K562 (cell line): Measurements from ENCODE around the gene ITSN1. TPM values are rescaled to one million over a fixed set of nuclear protein-coding genes. Genes with fewer than 3 reads are reported as not detected.

Experiments
- CTCF ChIP-seq, 3 experiments: IDR thresholded peaks in 2 of 3; conservative IDR thresholded peaks in 1 of 3; 2 replicates each; pipeline ENCODE4 v1.5.1; 2011 to 2012; ENCODE audit warnings: low read length in 3 of 3, mild to moderate bottlenecking in 3 of 3, control low read depth in 2 of 3, improper control_type of control experiment in 1 of 3, inconsistent platforms in 1 of 3, low read depth in 1 of 3, mixed read lengths in 1 of 3, moderate library complexity in 1 of 3; ENCODE audit not compliant: insufficient read depth in 2 of 3
- FOXM1 ChIP-seq, 2 experiments: fragments of 450-650 bp in 1 of 2; sonication (generic) in 1 of 2; formaldehyde crosslinking in 1 of 2; IDR thresholded peaks; 2 replicates each; pipeline versions ENCODE4 v1.6.1 to v1.9.0; 2017 to 2022; ENCODE audit warnings: low read depth in 2 of 2, mild to moderate bottlenecking in 2 of 2, missing genetic modification reagents in 1 of 2, moderate library complexity in 1 of 2
- RBM14 ChIP-seq: fragments of 200-400 bp; formaldehyde crosslinking; IDR thresholded peaks from 2 replicates; pipeline ENCODE4 v1.6.1; 2018; ENCODE audit warnings: low read depth, mild to moderate bottlenecking, low read length, moderate library complexity, borderline replicate concordance; ENCODE audit not compliant: insufficient read depth
- polyA plus RNA-seq, 8 experiments: library from polyadenylated mRNA; depleted of rRNA in 4 of 8; stranded (reverse) in 5 of 8; unstranded in 3 of 8; fragments of >200 nt; fragmentation: Nextera tagmentation in 2 of 8; fragmentation: Illumina TruSeq in 1 of 8; extraction: Ambion mirVana in 2 of 8; extraction: Trizol in 1 of 8; gene quantifications; 2 replicates each; pipeline versions ENCODE4 v1.2.1 to v1.2.3, GENCODE V29; 2011 to 2014; ENCODE audit warnings: inconsistent platforms in 1 of 8, missing spikeins in 1 of 8
- total RNA-seq, 7 experiments: library from RNA; depleted of rRNA in 6 of 7; stranded (reverse); fragments of >200 nt in 6 of 7; fragmentation: Illumina TruSeq in 2 of 7; extraction: Trizol in 2 of 7; gene quantifications; 2 replicates each; pipeline versions ENCODE4 v1.2.1 to v1.2.3, GENCODE V29; 2011 to 2021; ENCODE audit warnings: low replicate concordance in 1 of 7
- TF ChIP-seq, protein P1 (sequence below), 2 experiments: fragments of 450-650 bp; formaldehyde crosslinking in 1 of 2; IDR thresholded peaks; 2 replicates each; pipeline versions ENCODE4 v1.4.0 to v1.6.1; 2014 to 2020; ENCODE audit warnings: mild to moderate bottlenecking in 2 of 2, borderline replicate concordance in 1 of 2, low read depth in 1 of 2
- TF ChIP-seq, protein P2 (sequence below), 2 experiments: IDR thresholded peaks; 2 replicates each; pipeline ENCODE4 v1.6.1; 2011; ENCODE audit warnings: borderline replicate concordance in 1 of 2, control low read depth in 1 of 2, low read depth in 1 of 2, low read length in 1 of 2, mild to moderate bottlenecking in 1 of 2, mixed read lengths in 1 of 2, moderate library complexity in 1 of 2; ENCODE audit not compliant: insufficient read depth in 1 of 2, insufficient read length in 1 of 2, poor library complexity in 1 of 2, severe bottlenecking in 1 of 2; ENCODE audit errors: extremely low read depth in 1 of 2
- TF ChIP-seq, protein P3 (sequence below): fragments of 450-650 bp; IDR thresholded peaks from 2 replicates; pipeline ENCODE4 v1.6.1; 2016; ENCODE audit warnings: borderline replicate concordance

The ITSN1 gene
- total and polyA plus RNA-seq, 9 of the 15 experiments (the other 6 are each of a cell fraction or from before 2014, with no cell fraction given) = 1.1 to 12.6 (median 4.8) TPM

DNA sequence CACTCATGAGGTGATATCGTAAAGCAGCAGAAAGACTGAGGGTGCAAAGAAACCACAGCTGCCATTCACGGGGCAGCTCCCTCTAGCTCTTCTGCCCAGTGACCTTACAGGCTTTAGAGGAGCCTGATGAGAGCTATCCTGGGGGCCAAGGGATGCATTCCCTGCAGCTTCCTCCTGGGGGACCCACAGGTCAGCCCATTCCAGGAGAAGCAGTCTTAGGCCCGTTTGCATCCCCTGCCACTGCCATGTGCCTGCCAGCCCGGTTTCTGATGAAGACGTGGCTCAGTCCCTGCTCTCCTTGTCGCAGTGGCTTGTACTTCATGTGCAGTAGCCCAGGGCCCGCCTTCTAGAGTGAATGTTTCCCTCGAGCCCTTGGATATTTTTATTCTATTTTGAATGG, 250.6 kb downstream of the ITSN1 start (continued):
- TF ChIP-seq, protein P1, sequence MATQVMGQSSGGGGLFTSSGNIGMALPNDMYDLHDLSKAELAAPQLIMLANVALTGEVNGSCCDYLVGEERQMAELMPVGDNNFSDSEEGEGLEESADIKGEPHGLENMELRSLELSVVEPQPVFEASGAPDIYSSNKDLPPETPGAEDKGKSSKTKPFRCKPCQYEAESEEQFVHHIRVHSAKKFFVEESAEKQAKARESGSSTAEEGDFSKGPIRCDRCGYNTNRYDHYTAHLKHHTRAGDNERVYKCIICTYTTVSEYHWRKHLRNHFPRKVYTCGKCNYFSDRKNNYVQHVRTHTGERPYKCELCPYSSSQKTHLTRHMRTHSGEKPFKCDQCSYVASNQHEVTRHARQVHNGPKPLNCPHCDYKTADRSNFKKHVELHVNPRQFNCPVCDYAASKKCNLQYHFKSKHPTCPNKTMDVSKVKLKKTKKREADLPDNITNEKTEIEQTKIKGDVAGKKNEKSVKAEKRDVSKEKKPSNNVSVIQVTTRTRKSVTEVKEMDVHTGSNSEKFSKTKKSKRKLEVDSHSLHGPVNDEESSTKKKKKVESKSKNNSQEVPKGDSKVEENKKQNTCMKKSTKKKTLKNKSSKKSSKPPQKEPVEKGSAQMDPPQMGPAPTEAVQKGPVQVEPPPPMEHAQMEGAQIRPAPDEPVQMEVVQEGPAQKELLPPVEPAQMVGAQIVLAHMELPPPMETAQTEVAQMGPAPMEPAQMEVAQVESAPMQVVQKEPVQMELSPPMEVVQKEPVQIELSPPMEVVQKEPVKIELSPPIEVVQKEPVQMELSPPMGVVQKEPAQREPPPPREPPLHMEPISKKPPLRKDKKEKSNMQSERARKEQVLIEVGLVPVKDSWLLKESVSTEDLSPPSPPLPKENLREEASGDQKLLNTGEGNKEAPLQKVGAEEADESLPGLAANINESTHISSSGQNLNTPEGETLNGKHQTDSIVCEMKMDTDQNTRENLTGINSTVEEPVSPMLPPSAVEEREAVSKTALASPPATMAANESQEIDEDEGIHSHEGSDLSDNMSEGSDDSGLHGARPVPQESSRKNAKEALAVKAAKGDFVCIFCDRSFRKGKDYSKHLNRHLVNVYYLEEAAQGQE (IDR thresholded peaks at IDR 0.05; ENCODE audit: borderline replicate concordance) = 0 out of 2 replicates have a peak, but pooled peaks have one; percentile 17
- TF ChIP-seq, protein P1 (CRISPR knock-in tag; IDR thresholded peaks at IDR 0.05; ENCODE audit: low read depth) = no peak
- TF ChIP-seq, protein P2, sequence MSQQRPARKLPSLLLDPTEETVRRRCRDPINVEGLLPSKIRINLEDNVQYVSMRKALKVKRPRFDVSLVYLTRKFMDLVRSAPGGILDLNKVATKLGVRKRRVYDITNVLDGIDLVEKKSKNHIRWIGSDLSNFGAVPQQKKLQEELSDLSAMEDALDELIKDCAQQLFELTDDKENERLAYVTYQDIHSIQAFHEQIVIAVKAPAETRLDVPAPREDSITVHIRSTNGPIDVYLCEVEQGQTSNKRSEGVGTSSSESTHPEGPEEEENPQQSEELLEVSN (IDR thresholded peaks at IDR 0.05; ENCODE audit: borderline replicate concordance in 1 of 2, extremely low read depth in 1 of 2, insufficient read depth in 1 of 2, insufficient read length in 1 of 2, low read depth in 1 of 2, low read length in 1 of 2, poor library complexity in 1 of 2, severe bottlenecking in 1 of 2) = peak in 1 of 2 experiments; percentile 31
- TF ChIP-seq RBM14 (no peak), FOXM1 (IDR thresholded peaks at IDR 0.05; ENCODE audit: low read depth) (no peak), FOXM1 (CRISPR knock-in tag; IDR thresholded peaks at IDR 0.05; ENCODE audit: low read depth) (no peak), CTCF (IDR thresholded peaks at IDR 0.05 in 2 of 3, conservative IDR thresholded peaks at IDR 0.05 in 1 of 3; ENCODE audit: insufficient read depth in 2 of 3, low read depth in 1 of 3, low read length in 3 of 3) (peak; percentile 52 to 58 (median 56))
- TF ChIP-seq, protein P3, sequence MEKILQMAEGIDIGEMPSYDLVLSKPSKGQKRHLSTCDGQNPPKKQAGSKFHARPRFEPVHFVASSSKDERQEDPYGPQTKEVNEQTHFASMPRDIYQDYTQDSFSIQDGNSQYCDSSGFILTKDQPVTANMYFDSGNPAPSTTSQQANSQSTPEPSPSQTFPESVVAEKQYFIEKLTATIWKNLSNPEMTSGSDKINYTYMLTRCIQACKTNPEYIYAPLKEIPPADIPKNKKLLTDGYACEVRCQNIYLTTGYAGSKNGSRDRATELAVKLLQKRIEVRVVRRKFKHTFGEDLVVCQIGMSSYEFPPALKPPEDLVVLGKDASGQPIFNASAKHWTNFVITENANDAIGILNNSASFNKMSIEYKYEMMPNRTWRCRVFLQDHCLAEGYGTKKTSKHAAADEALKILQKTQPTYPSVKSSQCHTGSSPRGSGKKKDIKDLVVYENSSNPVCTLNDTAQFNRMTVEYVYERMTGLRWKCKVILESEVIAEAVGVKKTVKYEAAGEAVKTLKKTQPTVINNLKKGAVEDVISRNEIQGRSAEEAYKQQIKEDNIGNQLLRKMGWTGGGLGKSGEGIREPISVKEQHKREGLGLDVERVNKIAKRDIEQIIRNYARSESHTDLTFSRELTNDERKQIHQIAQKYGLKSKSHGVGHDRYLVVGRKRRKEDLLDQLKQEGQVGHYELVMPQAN = no peak
